GM12891 (cell line): ENCODE results near the gene ASPG.
"Not testable (repeated sequence)": the region's sequence is repeated elsewhere in the genome, so short reads cannot be mapped to it uniquely, and the experiment has no call there.

Experiments used
- DNase-seq: peaks from one replicate; pipeline ENCODE4 v3.0.0; 2011; ENCODE audit warnings: low spot score; ENCODE audit not compliant: insufficient read length
- FAIRE-seq: peaks from 2 replicates; lab custom pipeline; 2011; peaks lifted over from hg19 to GRCh38; lab: Jason Lieb, UNC
- PAX5 ChIP-seq: IDR thresholded peaks from 2 replicates; pipeline ENCODE4 v1.6.1; 2011; ENCODE audit warnings: low read length, moderate library complexity, mild to moderate bottlenecking; ENCODE audit not compliant: insufficient read depth, severe bottlenecking
- POLR2A ChIP-seq: IDR thresholded peaks from 2 replicates; pipeline ENCODE4 v1.6.1; 2011; ENCODE audit warnings: low read depth, low read length, control low read depth
- POLR2AphosphoS5 ChIP-seq: IDR thresholded peaks from 2 replicates; pipeline ENCODE4 v1.6.1; 2011; ENCODE audit warnings: low read depth, low read length, control low read depth
- POU2F2 ChIP-seq: IDR thresholded peaks from 2 replicates; pipeline ENCODE4 v1.6.1; 2011; ENCODE audit warnings: low read depth, mild to moderate bottlenecking, control low read depth, low read length, moderate library complexity
- SPI1 ChIP-seq: IDR thresholded peaks from 2 replicates; pipeline ENCODE4 v1.6.1; 2011; ENCODE audit warnings: low read depth, low read length, control low read depth
- TAF1 ChIP-seq: IDR thresholded peaks from 2 replicates; pipeline ENCODE4 v1.6.1; 2011; ENCODE audit warnings: low read depth, low read length, control low read depth

Gene ASPG

GRCh38 chr14:104152686-104153393 is 67.3 kb downstream of the ASPG start:
- no peak for TF ChIP-seq TAF1
- TF ChIP-seq PAX5: no peak
- TF ChIP-seq POLR2AphosphoS5: no peak
- TF ChIP-seq SPI1: no peak
- TF ChIP-seq POLR2A: no peak
- TF ChIP-seq POU2F2: no peak
- DNase-seq: no peak
- no peak for FAIRE-seq

DNA sequence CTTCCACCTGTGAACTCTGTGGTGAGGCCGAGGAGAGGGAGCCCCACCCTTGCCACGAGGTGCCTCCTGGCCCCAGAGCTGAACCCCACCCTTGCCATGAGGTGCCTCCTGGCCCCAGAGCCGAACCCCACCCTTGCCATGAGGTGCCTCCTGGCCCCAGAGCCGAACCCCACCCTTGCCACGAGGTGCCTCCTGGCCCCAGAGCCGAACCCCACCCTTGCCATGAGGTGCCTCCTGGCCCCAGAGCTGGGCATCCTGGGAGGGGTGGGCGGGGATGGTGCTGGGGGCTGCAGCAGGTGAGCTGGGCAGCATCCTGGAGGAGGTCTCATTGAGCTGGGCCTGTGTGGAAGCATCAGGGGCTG is 67.9 kb downstream of the ASPG start:
- not testable (repeated sequence) for FAIRE-seq, DNase-seq

DNA sequence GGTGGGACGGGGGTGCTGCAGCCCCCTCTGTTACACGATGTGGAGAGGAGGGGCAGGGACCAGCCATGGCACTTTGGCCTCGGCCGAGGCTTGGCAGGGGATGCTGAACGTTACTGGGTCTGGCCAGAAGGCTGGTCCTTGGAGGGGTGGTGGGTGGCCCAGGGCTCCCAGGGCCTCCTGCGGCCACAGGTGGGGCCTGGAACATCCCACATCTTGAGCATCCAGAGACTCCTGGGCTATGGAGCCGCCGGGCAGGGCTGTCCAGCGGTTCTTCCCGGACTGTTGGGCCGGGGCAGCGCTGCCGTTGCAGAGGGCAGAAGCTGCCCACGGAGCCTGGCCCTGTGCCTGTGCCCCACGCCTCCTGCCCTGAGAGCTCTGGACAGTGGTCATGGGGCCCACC is 68.7 kb downstream of the ASPG start:
- FAIRE-seq (no peak), DNase-seq (no peak)
- TF ChIP-seq PAX5 (no peak), POLR2AphosphoS5 (no peak), TAF1 (no peak), POU2F2 (no peak), POLR2A (no peak), SPI1 (no peak)

GRCh38 chr14:104155513-104155912 is 70.0 kb downstream of the ASPG start:
- FAIRE-seq: no peak
- no peak for DNase-seq
- TF ChIP-seq PAX5 (no peak), TAF1 (no peak), POU2F2 (no peak), POLR2AphosphoS5 (no peak)

- DNase-seq: no peak
- FAIRE-seq: no peak
- TF ChIP-seq POLR2AphosphoS5: no peak
These were observed 70.6 kb downstream of the ASPG start for GRCh38 chr14:104156142-104156541.

GRCh38 chr14:104157016-104157928 is 71.8 kb downstream of the ASPG start:
- FAIRE-seq (no peak), DNase-seq (no peak)
- no peak for TF ChIP-seq POU2F2
- TF ChIP-seq POLR2AphosphoS5: no peak
- no peak for TF ChIP-seq PAX5
- no peak for TF ChIP-seq SPI1
- no peak for TF ChIP-seq POLR2A
- no peak for TF ChIP-seq TAF1

- DNase-seq (no peak), FAIRE-seq (no peak)
- TF ChIP-seq TAF1: no peak
- no peak for TF ChIP-seq POLR2AphosphoS5
- TF ChIP-seq PAX5: no peak
- TF ChIP-seq SPI1: no peak
- TF ChIP-seq POLR2A: no peak
- no peak for TF ChIP-seq POU2F2
These were observed 73.6 kb downstream of the ASPG start for GRCh38 chr14:104158827-104159798.

- FAIRE-seq (no peak), DNase-seq (no peak)
- TF ChIP-seq POLR2A (no peak), PAX5 (no peak), TAF1 (no peak)
These were observed 74.5 kb downstream of the ASPG start for GRCh38 chr14:104159990-104160389.

DNA sequence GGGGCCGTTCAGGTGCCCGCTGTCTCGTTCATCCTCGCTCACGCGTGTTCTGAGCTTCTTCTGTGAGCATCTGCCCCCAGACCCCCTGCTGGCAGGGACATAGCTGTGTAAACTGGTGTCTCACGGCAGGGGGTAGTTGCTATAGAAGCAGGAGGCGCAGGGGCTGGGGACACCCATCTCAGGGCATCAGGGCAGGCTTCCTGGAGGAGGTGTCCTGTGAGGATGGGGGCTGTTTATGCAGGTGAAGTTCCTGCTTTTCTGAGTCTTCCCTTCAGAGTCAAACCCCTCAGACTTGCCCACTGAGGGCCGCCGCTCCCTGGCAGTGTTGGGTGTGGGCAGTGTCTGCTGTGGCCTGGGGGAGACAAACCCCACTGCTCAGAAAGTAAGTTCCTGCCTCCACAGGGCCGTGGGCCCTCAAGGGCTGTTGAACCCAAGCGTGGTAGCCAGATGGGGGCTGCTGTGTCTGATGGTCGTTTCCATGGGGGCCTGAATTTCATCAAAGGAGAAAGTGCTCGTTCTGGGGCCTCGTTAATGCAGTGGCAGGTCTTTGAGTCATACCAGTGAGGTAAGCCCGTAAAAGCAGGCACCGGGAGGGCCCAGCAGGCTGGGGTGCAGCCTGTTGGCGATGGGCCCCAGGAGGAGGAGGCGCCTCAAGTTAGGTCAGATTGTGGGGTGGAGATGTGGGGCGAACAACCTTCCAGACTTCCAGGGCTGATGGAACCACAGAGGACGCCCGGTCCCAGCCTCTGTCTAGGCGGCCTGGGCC is 76.3 kb downstream of the ASPG start:
- TF ChIP-seq PAX5 (no peak), TAF1 (no peak)
- DNase-seq: no peak
- FAIRE-seq: no peak
